ENCODE data around the gene HOXA1. TPM values are rescaled to one million over a fixed set of nuclear protein-coding genes. Genes with fewer than 3 reads are reported as not detected.
"Not testable (repeated sequence)": the region's sequence is repeated elsewhere in the genome, so short reads cannot be mapped to it uniquely, and the experiment has no call there.

HOXA1 gene
- total RNA-seq, 2 donors from 2014 or later, result 0.12 to 0.26 TPM

- DNase-seq, result no peak
- ATAC-seq, result no peak
- intact Hi-C loops (cut with DNase I), result no loop called here
Observed at GRCh38 chr7:27078616-27079233, 17.1 kb downstream of the HOXA1 start.

- ATAC-seq (no peak), DNase-seq (no peak)
- intact Hi-C loops (cut with DNase I), result no loop called here
Observed at GRCh38 chr7:27073076-27073475, 22.7 kb downstream of the HOXA1 start.

- intact Hi-C loops (cut with DNase I), result no loop called here
- DNase-seq (no peak), ATAC-seq (no peak)
Observed at GRCh38 chr7:27071622-27072390, 24.0 kb downstream of the HOXA1 start.

- no peak for ATAC-seq
- DNase-seq, result no peak
- intact Hi-C loops (cut with DNase I), result no loop called here
Observed at GRCh38 chr7:27068259-27068658, 27.5 kb downstream of the HOXA1 start.

- ATAC-seq (no peak), DNase-seq (no peak)
- intact Hi-C loops (cut with DNase I), result no loop called here
Observed at GRCh38 chr7:27066148-27066547, 29.7 kb downstream of the HOXA1 start.

GRCh38 chr7:27065709-27066108 is 30.1 kb downstream of the HOXA1 start:
- ATAC-seq (no peak), DNase-seq (no peak)
- intact Hi-C loops (cut with DNase I), result no loop called here

- DNase-seq (no peak), ATAC-seq (no peak)
- intact Hi-C loops (cut with DNase I), result no loop called here
Observed at GRCh38 chr7:27064661-27065060, 31.1 kb downstream of the HOXA1 start.

GRCh38 chr7:27064159-27064558 is 31.6 kb downstream of the HOXA1 start:
- ATAC-seq, result no peak

GRCh38 chr7:27062946-27063345 is 32.9 kb downstream of the HOXA1 start:
- intact Hi-C loops (cut with DNase I), result no loop called here
- ATAC-seq (no peak), DNase-seq (no peak)

More at GRCh38 chr7:27064159-27064558, 31.6 kb downstream of the HOXA1 start:
- intact Hi-C loops (cut with DNase I), result no loop called here
- no peak for DNase-seq

GRCh38 chr7:27053153-27053552 is 42.6 kb downstream of the HOXA1 start:
- intact Hi-C loops (cut with DNase I), result no loop called here
- no peak for ATAC-seq
- no peak for DNase-seq

GRCh38 chr7:27051451-27051850 is 44.3 kb downstream of the HOXA1 start:
- intact Hi-C loops (cut with DNase I), result no loop called here
- ATAC-seq (no peak), DNase-seq (no peak)

- ATAC-seq, result no peak
- no peak for DNase-seq
- intact Hi-C loops (cut with DNase I), result no loop called here
Observed at GRCh38 chr7:27048438-27048837, 47.4 kb downstream of the HOXA1 start.

GRCh38 chr7:27046854-27047549 is 48.8 kb downstream of the HOXA1 start:
- no peak for DNase-seq
- ATAC-seq, result no peak
- intact Hi-C loops (cut with DNase I), result no loop called here

GRCh38 chr7:27045972-27046371 is 49.8 kb downstream of the HOXA1 start:
- DNase-seq; intact Hi-C loops (cut with DNase I); ATAC-seq: not testable (repeated sequence)

GRCh38 chr7:27045066-27045465 is 50.7 kb downstream of the HOXA1 start:
- intact Hi-C loops (cut with DNase I); DNase-seq; ATAC-seq: not testable (repeated sequence)

Other genes starting within 250 kb of the HOXA1 start
- 10 to 100 TPM in 1 of 2 donors, 1 to 10 TPM in 1; 9.2 to 21.4 TPM for gene SKAP2, start 231.4 kb downstream of the HOXA1 start, total RNA-seq
- under 1 TPM; 0.13 to 0.38 TPM for gene HOXA2, start 6.7 kb upstream of the HOXA1 start, total RNA-seq
- gene HOXA4, start 34.8 kb upstream of the HOXA1 start, total RNA-seq, result 1 to 10 TPM in 1 of 2 donors, under 1 TPM in 1; 0.97 to 1.0 TPM
- under 1 TPM in 1 of 2 donors, not detected in 1; 0.27 TPM for gene HOXA5, start 47.7 kb upstream of the HOXA1 start, total RNA-seq
- not detected for gene HOXA6, start 51.8 kb upstream of the HOXA1 start, total RNA-seq
- under 1 TPM; 0.68 to 0.74 TPM for gene HOXA3, start 56.6 kb upstream of the HOXA1 start, total RNA-seq
- under 1 TPM; 0.12 to 0.39 TPM for gene HOXA7, start 60.7 kb upstream of the HOXA1 start, total RNA-seq
- not detected for gene HOXA9, start 69.5 kb upstream of the HOXA1 start, total RNA-seq
- under 1 TPM; 0.10 to 0.21 TPM for gene HOXA10, start 78.3 kb upstream of the HOXA1 start, total RNA-seq
- not detected for gene HOXA11, start 89.2 kb upstream of the HOXA1 start, total RNA-seq
- gene HOXA13, start 104.1 kb upstream of the HOXA1 start, total RNA-seq, result not detected
- not detected for gene EVX1, start 146.8 kb upstream of the HOXA1 start, total RNA-seq